GM12865 (cell line): Measurements from ENCODE around the gene POU3F1.

Experiments
- DNase-seq: peaks from one replicate; pipeline ENCODE4 v3.0.0; 2010; ENCODE audit warnings: low read depth
- H3K4me3 ChIP-seq: 2 replicates; pipeline ENCODE4 v1.5.1; 2011; ENCODE audit warnings: mild to moderate bottlenecking, low read depth, low read length, control low read depth
- TF ChIP-seq, protein P1 (sequence below): IDR thresholded peaks from 2 replicates; pipeline ENCODE4 v1.5.1; 2011; ENCODE audit warnings: low read length, control low read depth, low read depth, inconsistent platforms; ENCODE audit not compliant: insufficient read depth; ENCODE audit errors: missing control alignments

POU3F1 gene

GRCh38 chr1:38004284-38005108 lies 42.1 kb downstream of the POU3F1 start:
- TF ChIP-seq, protein P1, sequence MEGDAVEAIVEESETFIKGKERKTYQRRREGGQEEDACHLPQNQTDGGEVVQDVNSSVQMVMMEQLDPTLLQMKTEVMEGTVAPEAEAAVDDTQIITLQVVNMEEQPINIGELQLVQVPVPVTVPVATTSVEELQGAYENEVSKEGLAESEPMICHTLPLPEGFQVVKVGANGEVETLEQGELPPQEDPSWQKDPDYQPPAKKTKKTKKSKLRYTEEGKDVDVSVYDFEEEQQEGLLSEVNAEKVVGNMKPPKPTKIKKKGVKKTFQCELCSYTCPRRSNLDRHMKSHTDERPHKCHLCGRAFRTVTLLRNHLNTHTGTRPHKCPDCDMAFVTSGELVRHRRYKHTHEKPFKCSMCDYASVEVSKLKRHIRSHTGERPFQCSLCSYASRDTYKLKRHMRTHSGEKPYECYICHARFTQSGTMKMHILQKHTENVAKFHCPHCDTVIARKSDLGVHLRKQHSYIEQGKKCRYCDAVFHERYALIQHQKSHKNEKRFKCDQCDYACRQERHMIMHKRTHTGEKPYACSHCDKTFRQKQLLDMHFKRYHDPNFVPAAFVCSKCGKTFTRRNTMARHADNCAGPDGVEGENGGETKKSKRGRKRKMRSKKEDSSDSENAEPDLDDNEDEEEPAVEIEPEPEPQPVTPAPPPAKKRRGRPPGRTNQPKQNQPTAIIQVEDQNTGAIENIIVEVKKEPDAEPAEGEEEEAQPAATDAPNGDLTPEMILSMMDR = no peak
- DNase-seq = peak; percentile 44
- H3K4me3 ChIP-seq = peak overlapping the region; percentile 58

DNA sequence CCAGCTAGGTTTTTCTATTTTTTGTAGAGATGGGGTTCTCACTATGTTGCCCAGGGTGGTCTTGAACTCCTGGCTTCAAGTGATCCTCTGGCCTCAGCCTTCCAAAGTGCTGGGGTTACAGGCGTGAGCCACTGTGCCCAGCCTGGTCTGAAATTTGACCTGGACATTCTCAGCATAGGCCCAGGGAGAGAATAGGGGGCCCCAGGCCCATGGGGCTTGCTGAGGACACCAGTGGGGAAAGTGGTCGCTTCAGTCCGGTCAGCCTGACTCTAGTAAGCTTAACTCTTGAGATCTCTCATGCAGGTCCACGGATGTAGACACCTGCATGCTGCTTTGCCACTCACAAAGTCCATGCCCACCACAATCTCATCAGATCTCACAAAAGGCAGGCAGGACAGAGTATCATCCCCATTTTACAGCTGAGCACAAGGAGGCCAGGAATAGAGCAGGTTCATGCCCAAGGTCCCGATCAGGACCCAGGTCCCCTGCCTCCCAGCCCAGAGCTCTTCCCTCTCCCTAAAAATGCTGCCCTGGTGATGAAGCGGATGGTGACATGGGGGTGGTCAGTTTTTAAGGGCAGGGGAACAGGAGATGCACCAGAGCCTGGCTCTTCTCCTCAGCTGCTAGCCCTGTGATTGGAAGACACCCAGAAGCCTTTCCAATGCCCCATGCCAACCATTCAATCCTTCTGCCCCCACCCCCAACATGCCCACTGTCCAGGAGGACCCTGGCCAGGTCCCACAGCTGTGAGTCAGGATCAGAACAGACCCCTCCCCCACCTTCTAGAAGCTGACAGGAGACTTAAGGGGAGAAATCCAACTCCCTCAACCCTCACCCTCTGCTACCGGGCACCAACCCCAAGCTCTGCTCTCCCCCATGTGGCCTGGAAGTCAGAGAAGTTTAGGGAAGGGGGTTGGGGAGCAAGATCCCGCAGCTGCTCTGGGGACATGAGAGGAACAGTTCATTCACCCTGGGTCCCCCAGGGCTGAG lies 43.0 kb downstream of the POU3F1 start:
- TF ChIP-seq, protein P1 = no peak
- peak overlapping the region; percentile 58 for H3K4me3 ChIP-seq
- DNase-seq = no peak

DNA sequence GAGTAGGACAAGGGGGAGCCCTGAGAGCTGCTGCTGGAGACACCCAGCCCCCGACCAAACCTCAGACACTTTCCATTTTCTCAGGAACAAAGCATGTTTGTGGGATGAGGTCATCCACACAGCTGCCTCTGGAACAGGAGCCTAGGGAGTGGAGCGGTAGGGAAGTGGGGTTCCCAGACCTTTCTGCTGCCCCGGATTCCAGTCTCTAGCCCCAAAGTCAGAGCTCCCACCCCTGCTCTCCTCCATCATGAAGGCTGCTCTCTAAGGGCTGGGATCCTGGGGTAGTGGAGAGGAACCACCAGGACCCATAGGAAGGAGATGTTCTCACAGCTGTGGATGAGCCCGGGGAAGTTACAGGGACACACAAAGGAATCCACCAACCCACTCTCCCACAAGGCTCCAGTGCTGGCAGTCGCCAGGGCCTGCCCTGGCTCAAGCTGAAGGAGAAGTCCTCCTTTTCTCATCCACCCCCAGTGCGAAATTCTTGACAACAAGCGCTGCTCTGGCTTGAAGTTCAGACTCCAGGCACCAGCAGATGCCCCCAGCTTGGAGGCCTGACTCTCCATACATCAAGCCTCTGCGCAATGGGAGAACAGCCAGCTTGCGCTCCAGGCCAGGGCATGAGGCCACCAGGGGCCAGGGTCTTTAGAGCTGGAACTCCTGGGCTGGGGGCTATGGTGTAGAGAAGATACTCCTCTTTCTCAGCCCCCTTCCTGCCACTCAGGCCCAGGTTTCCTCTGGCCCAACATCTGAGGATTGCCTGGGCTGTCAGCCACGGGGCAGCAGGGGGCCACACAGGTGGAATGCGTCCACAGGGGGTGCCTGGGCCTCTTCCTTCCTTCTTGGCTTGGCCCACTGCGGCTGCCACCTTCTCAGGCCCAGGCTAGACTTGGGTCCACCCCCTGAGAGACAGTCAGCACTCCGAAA lies 45.8 kb downstream of the POU3F1 start:
- DNase-seq = no peak
- H3K4me3 ChIP-seq = no peak overlapping the region
- TF ChIP-seq, protein P1 = no peak

DNA sequence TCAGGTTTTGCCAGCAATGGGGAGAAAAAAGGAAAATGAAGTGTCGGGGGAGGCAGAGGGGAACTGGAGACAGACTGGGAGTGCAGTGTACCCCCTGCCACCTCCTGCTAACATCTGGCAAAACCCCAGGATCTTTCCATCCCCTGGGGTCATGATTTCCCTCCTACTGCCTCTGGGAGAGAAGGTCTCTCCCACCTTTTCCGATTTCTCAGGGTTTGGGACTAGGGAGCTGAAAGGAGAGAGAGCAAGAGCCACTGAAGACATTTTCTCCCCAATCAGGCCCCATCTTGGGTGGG lies 46.4 kb downstream of the POU3F1 start:
- no peak overlapping the region for H3K4me3 ChIP-seq
- DNase-seq = no peak
- TF ChIP-seq, protein P1 = no peak

DNA sequence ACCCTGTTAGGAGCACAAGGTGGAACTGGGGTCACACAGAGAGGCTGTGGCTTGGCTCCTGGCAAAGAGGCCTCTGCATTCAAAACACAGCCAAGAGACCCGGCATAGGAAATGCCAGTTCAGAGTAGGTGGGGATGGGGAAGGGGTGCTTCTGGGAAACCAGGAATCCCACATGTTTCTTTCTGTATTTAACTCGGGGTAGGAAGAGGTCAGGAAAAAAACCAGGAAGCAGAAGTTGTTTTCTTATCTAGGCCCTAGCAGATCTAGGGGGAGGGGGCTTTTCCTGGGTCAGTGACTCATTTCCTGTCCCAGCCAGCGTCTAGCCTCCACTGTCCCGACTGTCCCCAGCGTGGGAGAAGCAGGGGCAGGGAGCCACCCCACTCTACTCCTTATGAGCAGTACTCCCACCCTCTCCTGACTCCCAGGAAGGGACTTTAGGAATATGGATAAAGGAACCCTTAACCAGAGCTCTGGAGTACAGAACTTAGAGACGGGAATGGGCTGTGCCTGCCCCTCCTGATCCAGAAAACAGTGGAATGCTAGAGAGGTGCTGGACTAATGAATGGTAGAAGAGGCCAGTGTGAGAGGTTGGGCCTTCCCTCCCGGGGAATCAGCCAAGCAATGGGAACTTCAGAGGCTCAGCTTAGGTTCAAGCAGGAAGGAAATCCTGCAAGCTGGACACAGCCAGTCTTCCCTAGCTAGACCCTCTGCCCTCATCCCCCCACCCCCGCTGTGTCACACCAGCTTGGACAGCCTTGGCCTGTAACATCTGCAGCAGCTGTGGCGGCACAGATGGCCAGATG lies 47.0 kb downstream of the POU3F1 start:
- TF ChIP-seq, protein P1 = no peak
- DNase-seq = no peak
- no peak overlapping the region for H3K4me3 ChIP-seq
